Measurements from ENCODE around the gene RAP1GAP.

- TF ChIP-seq CTCF (IDR thresholded peaks at IDR 0.05) = no peak
- no peak for TF ChIP-seq POLR2AphosphoS5 (IDR thresholded peaks at IDR 0.05)
- TF ChIP-seq POLR2A (IDR thresholded peaks at IDR 0.05) = no peak
Observed at GRCh38 chr1:21598417-21598816, 70.7 kb downstream of the RAP1GAP start.
